HG03460 (cell line): Measurements from ENCODE around the gene KIRREL3.

Experiments
- ATAC-seq: cut with Tn5 transposase; IDR thresholded peaks from one replicate; pipeline ENCODE4 v1.9.1; 2021; ENCODE audit not compliant: unreplicated experiment

Gene KIRREL3

DNA sequence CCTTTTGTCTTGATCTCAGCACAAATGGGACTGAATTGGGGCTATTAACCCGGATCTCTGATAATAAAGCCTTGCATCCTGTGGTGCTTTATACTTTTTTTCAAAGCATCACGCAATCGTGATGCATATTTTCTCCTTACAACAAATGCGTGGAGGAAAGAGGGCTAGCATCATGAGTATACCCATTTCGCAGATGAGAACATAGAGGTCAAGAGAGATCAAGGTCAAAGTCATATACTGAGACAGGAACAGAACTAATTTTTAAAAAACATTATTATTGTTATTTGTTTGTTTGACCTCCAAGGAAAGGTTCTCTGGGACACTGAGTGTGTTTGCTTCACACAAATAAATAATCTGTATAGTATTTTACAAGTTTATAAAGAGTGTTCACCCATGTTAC is 453.9 kb downstream of the KIRREL3 start:
- ATAC-seq, result no peak

DNA sequence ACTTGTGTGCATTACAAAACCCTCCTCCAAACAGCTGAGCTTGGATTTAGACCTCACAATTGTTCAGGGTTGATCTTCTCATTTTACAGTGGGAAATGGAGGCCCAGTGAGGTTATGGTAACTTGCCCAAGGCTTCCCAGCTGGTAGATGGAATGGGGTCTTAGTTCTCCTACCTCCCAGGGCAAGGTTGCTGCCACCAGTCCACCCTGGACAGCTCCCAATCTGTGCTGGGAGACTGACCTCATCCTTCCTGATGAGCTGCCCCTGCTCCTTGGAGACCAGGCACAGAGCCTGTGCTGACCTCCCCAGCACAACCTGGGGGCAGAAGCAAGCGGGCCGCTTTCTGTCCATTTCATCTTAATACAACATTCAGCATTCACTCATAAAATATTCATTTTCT is 454.4 kb downstream of the KIRREL3 start:
- no peak for ATAC-seq

DNA sequence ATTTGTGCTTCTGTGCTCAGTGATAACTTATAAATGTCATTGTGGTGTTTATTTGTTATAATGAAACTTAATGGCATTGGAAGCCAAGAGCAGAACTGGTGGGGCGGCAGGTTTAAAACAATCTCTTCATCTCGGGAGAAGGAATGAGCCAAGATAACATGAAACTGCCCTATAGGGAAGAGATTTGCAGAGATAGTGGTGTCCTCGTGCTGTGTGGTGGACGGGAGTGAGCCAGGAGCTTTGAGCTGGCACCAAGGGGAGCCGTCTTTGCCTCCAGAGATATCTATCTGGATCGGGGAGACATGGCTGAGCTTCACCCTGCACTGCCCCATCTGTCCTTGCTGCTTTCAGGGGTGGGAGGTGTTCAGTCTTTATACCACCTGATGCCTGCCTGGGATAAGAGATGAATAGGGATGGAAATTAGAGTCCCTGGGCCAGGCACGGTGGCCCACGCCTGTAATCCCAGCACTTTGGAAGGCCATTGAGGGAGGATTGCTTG is 455.5 kb downstream of the KIRREL3 start:
- no peak for ATAC-seq

DNA sequence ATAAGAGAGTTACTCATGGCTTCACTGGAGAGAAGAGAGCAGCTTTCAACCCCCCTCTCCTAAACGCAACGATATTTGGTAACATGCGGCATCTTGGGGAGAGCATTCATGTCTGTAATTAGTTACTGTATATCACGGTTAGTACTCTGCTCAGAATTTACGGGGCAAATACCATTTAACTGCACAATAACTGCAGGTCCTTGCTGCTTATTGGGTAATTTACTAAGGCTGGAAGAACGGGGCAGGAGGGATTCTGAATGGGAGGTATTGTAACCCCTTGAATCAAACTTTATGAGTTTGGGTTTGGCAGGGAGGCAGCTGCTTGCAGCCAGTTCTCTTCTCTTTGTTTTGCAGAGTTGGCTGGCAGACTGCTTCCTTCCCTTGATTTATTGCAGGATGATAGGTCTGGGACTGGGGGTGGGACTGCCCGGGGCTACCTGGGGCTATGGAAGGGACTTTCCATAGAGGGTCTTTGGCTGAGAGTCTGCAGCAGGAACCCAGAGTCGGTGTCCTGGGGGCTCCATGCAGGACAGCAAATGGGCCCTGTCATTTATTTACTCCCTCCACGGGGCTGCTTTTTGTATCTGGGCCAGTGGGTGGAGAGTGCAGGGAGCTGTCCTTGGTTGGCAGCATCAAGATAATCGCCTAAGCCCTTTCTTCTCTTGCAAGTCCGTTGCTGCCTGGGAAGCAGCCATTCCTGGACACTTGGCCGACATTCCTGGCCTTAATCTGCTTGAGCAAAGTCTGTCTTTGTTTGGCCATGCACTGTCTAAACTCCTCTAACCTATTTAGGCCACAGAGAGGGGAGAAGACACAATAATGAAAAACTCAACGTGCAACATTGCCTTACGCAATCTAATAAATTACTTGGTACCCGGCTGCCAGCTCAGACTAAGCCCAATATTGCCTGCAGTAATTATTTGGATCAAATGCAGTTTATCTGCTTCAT is 456.2 kb downstream of the KIRREL3 start:
- no peak for ATAC-seq

DNA sequence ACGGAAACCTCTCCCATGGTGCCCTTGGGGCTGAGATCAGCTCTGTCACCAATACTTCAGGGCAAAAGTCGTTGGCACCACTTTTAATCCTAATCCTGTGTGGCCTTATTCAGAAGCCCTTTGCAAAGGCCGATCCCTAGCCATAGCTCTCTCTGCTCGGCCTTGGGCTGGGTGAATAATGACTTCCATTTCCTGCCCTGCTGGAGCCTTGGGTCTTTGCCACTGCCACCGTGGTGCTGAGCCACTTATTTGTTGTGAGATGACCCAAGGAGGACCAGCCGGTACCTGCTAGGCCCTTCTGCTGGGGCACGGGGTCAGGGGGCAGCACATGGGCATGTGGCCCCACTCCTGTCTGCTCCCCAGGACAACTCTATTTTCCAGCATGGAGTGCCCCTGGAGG is 456.9 kb downstream of the KIRREL3 start:
- ATAC-seq, result no peak

DNA sequence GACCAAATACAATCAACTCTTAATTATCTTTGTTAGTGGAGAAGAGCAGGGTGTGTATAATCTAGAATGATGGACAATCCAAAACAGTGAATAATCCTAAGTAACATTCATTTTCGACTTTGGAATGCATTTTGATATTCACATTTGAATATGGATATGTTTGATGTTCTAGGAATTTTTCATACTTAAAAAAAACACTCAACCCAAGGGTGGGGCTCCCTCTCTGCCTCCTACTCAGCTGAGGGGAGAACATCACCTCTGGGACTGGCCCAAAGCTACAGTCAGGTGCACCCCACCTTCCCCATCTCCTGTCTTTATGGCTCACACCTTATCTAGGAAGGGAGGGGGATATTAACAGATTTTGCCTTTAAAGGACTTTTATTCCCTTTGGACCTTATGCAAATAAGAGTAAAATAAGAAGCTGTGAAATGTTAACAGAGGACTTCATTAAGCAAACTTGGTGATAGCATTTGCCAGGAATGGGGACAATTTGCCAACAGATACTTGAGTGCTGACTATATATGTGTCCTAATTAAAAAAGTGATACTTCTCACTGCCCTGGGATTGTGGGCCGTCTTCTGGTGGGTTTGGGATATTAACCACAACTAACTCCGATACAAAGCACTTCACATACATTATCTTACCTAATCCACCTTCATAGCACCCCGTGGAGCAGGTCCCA is 458.1 kb downstream of the KIRREL3 start:
- no peak for ATAC-seq

DNA sequence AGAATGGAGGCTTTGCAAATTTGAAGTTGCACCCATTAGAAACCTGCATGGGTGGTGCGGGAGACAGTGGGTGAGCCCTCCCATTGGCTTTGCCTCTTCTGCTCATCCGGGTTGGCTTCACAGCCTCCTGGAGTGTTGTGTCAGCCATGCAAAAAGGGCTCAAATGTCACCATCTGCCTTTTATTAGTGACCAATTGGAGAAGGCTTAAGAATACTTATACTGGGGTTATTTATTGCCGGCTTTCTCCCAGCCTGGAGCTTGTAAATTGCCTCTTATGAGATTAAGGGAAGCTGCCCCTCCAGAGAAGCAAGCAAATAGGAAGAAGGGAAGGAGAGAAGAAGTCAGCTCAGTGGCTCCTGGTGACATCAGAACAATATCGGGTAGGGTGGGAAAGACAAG is 462.5 kb downstream of the KIRREL3 start:
- ATAC-seq, result no peak

DNA sequence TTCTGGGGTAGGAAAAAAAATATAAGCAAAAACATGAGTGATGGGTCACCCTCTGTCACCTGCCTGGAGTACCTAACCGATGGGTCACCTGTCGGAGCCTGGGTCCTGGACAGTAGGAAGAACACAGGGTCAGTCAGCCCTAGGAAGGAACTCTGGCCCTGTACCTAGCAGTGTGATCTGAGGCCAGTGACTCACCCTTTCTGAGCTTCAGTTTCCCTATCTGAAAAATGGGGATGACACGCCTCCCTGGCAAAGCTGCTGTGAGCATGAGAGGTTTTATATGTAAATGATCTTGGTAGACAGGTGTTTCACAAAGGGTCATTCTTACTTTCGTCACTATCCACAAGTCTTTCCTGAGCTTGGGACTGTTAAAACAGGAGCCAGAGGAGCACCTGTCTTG is 463.1 kb downstream of the KIRREL3 start:
- no peak for ATAC-seq

DNA sequence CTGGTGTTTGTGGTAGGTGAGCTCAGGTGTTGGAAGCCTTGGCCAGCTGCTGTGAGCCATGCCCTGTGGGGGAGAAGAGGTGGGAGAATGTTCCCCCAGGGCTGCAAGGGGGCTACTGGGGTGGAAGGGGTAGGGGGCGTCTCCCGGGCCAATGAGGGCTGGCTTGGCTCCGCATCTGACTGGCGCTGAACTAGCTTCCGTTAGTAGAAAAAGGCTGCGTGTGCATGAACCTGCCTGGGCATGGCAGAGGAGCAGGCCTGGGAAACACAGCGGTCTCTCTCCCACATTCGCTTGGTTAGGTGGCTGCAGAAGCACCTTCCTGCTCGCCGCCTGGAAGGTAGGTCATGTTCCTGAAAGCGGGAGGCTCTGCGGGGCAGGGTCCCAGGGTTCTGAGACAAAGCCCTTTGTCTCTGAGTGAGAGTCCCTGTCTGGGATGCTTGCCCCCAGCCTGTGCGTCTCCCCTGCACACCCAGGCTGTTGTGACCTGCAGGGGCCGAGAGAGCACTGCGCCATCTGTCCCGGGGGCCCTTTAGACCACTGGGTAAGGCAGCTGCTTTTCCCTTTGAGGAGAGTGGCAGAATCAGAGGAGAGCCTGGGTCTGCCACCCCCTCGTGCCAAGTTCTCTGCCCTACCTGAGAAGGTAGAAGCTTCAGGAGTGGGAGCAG is 466.3 kb downstream of the KIRREL3 start:
- no peak for ATAC-seq

DNA sequence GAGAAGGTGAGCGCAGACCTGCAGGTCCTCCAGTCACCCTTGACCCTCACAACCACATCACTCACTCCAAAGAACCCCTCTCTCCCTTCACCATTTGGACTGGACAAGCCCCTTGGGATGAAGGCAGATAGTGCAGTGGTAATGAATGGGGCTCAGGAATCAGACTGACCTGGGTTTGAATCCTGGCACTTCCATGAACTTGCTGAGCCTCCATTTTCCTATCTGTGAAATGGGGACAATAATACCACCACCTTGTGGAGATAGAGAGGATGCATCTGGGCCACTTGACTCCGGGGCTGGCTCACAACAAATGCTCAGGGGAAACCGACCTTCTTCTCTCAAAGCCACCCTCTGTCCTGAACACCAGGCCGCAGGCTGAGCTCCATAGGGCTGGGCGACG is 467.0 kb downstream of the KIRREL3 start:
- ATAC-seq, result no peak

DNA sequence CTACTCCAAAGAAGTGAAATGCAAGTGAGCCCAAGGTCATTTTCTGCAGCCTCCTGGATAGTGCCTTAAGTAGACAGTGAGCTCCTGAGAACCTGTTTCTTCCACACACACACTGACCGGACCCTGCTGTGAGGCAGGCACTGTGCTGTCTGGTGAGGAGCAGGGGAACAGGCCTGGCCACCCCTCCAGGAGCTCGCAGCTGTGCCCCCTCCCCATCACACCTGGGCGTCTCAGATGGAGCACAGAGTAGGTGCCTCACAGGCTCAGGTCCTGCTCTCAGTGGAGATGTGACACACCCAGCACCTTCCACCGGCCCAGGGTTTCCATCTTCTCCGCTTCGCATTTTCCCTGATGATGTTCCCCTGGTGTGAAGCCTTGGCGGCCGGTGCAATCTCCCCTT is 470.2 kb downstream of the KIRREL3 start:
- no peak for ATAC-seq

DNA sequence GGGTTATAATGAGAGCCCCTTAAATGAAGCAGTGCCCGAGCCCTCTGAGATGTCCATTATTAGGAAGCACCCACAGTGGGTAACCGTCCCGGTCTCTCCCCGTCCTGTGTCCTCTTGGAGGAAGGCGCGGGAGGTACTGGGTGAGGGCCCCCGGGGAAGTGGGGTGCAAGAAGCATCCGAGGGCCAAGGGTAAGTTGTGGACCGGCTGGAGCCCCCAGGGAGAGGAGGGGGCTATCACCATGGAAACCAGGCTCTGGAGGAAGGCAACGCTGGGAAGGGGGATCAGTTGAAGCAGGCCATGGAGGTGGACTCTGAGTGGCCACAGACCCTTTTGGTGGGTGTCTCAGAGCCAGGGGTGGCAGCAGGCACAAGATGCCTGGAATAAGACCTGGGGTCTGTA is 471.5 kb downstream of the KIRREL3 start:
- ATAC-seq, result no peak

DNA sequence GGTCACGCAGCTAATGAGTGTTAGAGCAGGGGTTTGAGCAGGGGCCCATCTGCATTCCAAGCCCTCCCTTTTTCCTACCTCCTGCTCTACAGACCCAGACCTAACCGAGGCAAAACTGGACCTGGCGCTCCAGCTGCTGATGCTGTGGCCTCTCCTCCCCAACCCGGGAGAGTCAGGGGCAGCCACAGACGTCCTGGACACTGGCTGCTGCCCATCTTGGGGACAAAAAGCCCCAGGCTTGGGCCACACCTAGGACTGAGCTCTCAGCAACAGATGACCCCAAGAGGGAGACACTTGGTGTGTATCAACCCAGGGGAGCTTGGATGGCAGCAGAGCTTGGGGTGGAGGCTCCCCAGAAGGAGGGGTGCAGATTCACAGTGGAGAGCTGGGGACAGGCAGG is 472.5 kb downstream of the KIRREL3 start:
- no peak for ATAC-seq

DNA sequence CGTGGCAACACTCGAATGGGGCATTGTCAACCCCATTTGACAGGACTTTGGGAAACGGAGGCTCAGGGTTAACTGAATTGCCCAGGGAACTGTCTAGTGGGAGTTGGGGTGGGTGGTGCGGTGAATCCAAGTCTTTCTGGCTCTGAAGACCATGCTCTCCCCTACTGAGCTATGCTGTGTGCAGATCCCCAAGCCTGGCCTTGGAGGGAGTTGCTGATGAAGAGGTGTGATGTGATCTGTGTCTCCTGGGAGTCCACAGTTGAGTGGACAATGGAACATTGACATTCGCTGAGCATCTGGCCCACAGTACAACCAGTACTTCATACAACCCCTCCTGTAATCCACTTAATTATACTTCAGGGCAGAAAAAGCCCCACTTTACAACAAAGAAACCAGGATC is 472.9 kb downstream of the KIRREL3 start:
- ATAC-seq, result no peak

DNA sequence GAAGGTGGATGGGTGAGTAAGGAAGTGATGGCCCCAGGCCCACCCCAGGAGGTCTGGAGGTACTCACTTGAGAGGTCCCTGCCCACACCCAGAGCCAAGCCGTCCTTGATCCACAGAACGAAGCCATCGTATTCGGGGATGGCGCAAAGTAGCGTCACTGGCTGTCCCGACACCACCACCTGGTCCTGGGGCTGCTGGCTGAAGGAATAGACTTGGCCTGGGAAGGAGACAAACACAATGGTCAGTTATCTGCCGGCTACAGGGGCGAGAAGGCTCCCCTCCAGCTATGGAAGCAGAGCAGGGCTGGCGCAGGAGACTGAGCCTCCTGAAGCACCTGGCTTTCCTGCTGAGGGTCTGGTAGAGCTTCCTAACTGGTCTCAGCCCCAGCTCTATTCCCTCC is 474.1 kb downstream of the KIRREL3 start:
- no peak for ATAC-seq

DNA sequence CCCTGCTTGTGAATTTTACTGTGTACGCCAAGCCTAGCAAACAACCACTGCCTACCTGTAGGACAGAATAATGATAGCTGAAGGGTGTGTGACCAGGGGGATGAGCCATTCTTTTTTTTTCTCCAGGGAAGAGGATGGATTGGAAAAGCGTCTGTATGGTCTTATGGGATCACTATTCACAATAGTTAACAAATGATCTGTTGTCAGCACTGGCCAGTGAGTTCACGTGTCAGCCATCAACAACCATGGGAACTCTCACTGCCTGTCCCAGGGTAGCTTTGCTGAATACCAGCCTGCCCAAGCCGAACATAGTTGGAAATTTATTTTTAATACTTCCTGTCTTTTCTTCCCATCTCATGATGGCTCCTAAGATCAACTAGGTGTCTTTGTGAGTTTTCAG is 474.9 kb downstream of the KIRREL3 start:
- no peak for ATAC-seq

DNA sequence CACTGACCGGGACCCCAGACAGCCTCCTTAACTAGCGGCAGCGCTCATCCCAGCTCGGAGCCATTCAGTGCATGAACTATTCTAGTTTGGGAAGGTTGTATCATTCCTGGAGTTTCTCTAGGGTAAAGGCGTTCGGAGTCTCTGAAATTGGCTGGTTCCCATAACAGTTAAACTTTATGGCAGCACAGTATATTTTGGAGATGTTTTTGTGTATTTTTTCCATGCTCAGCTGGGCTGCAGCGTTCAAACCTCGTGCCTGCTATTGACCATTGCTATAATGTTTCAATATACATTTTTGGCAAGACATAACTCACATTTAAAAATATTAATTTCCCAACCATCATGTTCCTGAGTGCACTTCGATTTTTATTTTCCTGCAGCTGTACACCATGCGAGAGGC is 475.4 kb downstream of the KIRREL3 start:
- no peak for ATAC-seq

DNA sequence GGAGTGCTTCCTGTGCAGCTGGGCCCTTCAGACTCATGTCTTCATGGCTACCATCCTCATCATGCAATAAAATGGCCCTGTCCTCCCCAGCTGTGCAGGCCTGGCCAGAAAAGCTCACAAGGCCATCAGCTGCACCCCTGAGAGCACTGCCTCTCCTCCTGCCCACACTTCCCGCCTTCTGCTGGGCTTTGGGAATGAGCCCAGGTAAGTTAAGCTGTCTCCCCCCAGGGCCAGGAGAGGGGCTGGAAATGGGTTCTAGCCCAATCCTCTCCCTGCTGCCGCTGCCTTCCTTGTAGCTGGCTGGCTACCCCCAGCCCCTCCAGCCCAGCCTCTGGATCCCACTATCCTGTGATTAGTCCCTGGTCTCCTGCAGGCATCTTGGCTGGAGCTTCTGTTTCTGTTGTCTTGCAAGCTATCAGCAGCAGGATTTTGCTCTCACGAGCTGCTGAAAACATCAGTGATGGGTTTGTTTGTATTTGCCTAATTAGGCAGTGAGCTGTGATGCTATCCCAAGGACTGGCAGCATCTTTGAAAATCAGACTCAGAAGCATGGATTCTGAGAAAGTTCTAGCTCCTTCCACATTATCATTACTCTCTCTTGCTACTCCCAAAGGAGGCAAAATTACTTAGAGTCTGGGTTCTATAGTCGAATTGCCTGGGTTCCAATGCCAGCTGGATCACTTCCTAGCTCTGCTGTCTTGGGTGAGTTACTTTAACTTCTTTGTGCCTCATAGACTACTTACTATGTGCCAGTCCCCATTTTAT is 476.9 kb downstream of the KIRREL3 start:
- no peak for ATAC-seq

DNA sequence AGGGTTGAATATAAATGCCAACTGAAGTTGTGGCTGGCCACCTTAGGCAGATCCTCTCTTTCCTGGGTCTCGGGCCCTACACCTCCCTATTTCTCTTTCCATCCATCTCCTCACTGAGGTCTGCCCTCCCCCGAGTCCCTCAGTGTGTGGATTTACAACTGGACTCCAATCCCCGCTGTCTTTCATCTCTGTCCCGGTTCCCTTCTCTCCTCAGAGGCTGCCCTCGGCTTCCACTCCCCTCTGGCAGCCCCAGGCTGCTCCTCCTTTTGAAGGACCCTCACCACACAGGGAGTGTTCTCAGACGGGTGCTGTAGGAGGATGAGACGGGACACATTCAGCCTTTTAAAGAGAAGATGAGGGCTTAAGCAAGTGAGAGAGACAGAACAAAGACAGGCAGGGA is 478.0 kb downstream of the KIRREL3 start:
- ATAC-seq, result no peak

DNA sequence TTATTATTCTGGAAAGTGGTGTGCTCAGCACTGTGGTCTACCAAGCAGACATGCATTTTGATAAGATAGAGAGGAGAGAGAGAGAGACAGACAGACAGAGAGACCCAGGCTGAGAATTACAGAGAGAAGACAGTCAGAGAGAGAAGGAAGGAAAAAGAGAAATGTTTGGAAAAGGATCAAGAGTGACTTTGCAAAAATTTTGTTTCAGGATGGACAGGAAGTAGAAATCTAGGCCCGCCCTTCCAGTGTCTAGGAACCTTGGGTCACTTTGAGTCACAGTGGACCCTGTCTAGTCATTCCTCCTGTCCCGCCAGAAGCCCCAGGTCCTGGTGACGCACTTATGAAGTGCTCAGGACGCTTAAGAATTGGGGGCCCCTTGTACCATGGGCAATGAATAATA is 478.4 kb downstream of the KIRREL3 start:
- no peak for ATAC-seq

DNA sequence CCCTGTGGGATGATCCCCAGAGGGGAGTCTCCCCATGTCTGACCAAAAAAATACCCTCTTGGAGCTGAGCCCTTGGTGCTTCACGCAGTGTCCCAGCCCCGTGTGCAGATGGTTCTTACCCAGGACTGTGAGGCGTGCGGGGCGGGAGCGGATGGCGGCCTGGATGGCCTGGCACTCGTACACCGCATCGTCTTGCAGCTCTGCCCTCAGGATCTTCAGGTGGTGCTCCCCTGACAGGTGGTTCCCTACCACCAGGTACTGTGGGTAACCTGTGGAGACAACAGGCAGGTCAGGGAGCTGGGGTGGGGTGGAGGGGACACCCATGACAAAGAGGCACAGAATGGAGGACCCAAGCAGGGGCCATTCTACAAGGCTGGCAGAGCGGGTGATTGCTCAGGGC is 479.4 kb downstream of the KIRREL3 start:
- ATAC-seq, result no peak
